Activated CD4-positive, alpha-beta T cell treated with anti-CD3 and anti-CD28 coated beads, Interleukin-2, Interleukin-4, amounts not matched to agents 100 ng/mL and 50 ng/mL, durations not matched to agents 16 hours and 8 hours (primary cell): ENCODE measurements around the gene REEP3.
A peak's percentile ranks its signal among the peaks of the same experiment; 100 is the strongest.
"Not testable (repeated sequence)": the region's sequence is repeated elsewhere in the genome, so short reads cannot be mapped to it uniquely, and the experiment has no call there.

Source experiments
- DNase-seq: peaks from one replicate; pipeline ENCODE4 v3.0.0-alpha.2; 2020; ENCODE audit warnings: low spot score

The REEP3 gene, protein sequence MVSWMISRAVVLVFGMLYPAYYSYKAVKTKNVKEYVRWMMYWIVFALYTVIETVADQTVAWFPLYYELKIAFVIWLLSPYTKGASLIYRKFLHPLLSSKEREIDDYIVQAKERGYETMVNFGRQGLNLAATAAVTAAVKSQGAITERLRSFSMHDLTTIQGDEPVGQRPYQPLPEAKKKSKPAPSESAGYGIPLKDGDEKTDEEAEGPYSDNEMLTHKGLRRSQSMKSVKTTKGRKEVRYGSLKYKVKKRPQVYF

DNA sequence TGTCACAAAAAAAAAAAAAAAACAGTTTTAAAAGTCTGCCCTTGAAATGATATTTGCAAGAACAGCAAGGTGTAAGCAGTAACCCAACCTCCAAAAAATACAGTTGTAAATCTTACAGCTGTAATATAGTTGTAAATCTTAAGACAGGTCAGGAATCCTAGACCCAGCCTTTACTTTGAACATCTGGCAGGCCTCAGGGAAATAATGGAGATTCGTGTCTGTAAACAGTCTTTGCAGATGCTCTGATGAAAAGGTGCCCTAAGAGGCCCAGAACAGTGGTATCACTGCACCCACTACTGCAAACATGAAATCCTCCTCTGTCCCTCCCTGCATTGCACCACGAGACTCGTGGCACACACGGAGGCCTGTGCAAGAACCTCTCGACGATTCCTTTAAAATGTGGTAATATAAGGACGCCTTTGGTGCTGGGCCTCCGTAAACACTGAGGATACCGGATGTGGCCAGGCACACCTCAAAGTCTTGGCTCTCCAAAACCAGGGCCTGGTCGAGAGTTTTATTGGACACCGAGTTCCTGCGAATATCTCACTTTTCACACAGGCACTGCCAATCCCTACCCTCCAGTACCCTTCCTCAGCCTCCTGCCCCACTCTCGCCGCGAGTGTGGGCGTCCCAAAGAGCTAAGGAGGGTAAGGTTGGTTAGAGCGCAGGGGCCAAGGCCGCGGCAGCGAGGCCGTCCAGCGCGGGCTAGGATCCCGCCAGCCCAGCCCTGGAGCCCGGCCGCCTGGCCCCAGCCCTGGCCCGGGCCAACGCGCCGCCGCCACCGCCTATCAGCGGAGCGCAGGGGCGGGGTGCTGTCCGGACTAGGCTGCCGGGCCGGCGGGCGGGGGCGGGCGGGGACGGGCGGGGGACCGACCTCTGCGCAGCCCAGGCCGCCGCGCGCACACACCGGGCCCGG lies at the start of gene REEP3:
TSS of gene REEP3 (plus strand) at position 902 of the 916 bp plus-strand sequence. CDS start 145 bp downstream, outside the sequence.
- peak; percentile 44 for DNase-seq

DNA sequence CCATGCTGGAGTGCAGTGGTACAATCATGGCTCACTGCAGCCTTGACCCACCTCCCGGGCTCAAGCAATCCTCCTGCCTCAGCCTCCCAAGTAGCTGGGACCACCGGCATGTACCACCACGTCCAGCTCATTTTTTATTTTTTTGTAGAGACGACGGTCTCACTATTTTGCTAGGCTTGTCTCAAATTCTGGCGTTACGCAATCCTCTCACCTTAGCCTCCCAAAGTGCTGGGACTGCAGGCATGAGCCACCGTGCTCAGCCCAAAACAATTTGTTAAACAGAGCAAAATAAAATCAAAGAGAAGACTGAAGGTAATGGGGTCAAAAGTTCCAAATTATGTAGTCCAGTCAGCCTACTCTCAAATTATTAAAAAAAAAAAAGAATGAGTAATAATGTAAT lies 46.7 kb upstream of the REEP3 start:
- no peak for DNase-seq

DNA sequence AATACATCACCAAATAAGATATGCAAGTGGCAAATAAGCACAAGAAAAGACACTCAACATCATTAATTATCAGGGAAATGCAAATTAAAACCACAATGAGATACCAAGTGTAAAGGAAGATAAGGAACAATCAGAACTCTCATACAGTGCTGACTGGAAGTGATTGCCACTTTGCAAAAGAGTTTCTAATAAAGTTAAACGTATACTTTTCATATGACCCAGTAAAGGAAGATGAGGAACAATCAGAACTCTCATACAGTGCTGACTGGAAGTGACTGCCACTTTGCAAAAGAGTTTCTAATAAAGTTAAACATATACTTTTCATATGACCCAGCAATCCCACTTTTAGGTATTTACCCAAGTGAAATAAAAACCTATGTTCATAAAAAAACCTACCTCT lies 43.3 kb upstream of the REEP3 start:
- DNase-seq, result no peak

DNA sequence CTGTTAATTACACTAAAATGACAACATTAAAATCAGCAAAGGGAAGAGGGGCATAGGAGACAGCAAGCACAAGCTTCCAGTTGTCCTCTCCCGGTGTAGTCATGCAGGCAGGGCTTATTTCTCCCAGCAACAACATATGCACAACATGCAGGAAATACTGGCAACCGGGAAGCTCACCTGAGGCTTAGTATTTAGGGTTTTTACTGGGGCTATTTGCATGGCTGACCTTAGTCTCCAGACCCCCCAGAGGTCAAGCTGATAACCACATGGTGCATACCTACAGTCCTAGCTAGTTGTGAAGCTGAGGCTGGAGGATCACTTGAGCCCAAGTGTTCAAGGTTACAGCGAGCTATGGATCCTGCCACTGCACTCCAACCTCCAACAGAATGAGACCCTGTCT lies 42.6 kb upstream of the REEP3 start:
- no peak for DNase-seq

DNA sequence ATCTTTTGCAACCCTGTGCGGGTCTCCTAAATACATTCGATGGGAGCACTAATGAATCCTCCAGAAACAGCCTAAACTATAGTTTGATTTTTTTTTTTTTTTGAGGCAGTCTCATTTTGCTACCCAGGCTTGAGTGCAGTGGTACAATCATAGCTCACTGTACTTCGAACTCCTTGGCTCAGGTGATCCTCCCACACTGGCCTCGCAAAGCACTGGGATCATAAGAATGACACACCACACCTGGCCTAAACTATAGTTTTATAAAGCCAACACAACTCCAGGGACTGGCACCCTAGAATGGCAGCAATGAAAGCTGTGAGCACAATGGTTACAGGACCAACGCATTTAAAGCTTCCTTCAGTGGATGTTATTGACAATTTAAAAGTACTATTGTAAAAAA lies 41.0 kb upstream of the REEP3 start:
- no peak for DNase-seq

DNA sequence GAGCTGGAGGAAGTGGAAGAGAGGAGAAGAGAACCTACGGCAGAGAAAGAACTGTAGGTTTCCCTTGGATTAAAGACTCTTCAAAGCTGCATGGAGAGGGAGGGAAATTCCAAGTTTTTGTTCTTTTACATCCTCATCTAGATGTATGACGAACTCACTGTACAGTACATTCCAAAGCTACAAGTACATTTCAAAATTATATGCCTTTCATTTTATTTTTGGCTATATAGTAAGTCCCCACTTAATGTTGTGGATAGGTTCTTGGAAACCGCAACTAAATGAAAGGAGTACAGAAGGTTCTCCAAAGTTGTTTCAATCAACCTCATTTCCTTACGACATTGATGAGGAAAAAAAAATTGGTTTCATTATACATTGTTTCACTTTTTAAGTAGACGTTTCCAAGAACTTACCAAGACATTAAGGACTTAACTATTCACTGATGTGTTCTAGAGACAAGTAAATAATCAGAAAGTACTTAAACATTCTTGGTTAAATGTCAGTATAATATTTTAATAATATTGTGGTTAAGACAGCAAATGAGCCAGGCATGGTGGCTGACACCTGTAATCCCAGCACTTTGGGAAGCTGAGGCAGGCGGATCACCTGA lies 39.3 kb upstream of the REEP3 start:
- DNase-seq, result no peak

DNA sequence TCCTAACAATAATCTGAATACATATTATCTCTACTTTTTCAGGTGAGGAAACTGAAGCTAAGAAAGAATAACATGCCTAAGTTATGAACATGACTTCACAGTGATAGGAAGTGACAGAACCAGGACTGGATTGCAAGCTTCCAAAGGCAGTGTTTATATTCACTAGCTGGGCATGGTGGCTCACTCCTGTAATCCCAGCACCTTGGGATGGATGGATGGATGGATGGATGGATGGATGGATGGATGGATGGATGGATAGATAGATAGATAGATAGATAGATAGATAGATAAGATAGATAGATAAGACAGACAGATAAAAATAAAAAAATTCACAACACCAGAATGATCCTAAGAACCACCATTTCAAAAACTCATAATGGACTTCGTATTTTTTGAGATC lies 37.2 kb upstream of the REEP3 start:
- no peak for DNase-seq

DNA sequence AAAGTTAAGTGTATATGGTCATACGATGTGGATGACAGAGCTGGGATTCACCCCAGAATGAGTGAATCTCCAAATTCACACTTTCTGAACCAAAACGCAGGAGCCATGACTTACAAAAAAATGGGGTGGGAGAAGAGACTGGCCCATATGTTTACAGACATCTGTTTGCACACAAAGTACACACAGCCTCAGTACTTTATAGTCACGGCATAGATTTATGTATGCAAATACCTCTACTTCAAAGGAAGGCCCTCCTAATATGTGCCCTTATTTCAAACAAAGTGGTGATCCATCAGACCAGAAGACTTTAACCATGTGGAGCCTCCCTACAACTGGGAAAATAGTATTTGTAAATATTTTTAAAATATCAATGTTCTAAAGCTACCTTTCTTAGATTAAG lies 33.2 kb upstream of the REEP3 start:
- DNase-seq, result no peak

DNA sequence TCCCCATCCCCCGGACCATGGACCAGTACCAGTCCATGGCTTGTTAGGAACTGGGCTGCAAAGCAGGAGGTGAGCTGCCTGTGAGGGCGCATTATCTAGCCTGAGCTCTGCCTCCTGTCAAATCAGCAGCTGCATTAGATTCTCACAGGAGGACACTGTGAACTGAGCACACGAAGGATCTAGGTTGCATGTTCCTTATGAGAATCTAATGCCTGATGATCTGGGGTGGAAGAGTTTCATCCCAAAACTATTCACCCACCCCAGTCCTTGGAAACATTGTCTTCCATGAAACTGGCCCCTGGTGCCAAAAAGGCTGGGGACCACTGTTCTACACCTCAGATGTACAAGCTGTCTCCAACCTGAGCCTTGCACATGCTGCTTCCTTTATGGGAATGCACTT lies 31.4 kb upstream of the REEP3 start:
- no peak for DNase-seq

DNA sequence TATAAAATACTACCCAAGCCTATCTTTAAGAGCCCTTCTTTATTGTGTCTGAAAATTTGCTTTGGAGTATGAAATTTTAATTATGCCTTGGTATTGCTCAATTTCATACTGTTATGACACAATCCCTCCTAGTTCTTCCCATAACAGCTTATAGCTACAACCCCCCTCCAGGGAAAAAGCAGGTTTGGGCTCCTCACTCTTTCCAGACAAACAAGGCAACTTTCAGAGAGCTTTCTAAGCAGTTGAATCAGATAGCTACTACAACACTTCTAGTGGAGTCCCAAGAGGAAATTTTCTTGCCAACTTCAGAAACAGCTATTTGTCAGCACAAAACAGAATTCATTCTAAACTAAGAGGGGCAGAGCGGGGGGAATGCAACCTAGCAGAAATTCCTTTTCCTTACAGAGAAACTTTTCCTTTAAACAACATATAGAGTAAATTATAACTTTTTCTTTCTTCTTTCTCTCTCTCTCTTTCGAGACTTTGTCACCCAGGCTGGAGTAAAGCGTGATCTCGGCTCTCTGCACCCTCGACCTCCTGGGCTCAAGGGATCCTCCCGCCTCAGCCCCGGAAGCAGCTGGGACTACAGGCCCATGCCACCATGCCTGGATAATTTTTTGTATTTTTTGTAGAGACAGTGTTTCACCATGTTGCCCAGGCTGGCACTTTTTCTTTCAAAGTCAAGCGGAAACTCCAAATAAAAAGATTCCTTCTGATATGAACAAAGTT lies 29.4 kb upstream of the REEP3 start:
- DNase-seq, result no peak

DNA sequence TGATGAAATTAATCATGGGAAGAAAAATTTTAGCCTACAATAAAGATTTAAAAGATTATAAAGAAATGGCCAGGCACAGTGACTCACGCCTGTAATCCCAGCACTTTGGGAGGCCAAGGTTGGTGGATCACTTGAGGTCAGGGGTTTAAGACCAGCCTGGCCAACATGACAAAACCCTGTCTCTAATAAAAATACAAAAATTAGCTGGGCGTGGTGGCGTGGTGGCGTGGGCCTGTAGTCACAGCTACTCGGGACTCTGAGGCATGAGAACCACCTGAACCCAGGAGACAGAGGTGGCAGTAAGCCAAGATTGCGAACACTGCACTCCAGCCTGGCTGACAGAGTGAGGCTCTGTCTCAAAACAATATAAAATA lies 28.9 kb upstream of the REEP3 start:
- DNase-seq, result not testable (repeated sequence)

DNA sequence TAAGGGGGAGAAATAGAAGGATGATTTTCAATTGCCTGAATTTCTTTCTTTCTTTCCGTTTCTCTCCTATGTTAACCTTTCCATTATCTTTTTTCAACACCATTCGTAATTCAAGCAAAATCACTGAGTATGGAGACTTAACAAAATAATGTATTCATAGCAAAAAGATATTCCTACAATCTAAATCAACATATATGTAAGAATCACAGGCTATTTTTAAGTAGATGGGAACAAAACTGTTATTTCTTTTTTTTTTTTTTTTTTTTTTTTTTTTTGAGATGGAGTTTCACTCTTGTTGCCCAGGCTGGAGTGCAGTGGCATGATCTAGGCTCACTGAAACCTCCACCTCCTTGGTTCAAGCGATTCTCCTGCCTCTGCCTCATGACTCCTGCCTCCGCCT lies 28.2 kb upstream of the REEP3 start:
- no peak for DNase-seq

DNA sequence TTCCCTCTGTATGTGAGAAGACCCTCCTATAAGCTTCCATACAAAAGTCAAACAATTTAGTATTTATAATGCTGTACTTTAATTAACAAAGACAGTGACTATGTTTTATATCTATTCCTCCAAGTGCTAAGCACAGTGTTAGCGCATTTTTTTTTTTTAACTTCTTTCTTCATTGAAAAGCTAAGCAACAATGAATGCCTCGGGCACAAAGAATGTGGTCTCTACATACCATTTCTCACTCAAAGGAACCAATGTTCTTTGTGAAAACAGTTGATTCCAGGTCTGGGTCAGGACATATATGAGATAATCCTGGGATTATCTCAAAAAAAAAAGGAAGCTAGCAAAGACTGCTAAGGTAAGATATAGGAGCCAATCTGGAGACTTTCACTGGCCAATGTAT lies 26.2 kb upstream of the REEP3 start:
- no peak for DNase-seq

DNA sequence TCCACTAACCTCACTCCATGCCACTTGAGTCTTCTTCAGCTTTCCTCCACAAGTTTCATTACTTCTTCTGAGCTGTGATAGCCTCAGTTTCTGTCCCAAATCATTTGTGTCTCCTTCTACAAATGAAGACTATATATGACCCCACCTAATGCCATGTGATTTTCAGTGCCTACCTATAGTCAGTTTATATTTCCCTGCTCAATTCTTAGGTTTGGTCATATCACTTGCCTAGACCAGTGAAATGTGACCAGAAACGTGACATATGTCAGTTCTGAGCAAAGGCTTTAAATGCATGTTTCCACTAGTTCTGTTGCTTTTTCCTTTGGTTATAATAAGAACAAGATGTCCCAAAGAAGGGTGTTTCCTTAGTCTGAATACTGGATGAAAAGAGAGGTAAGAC lies 24.6 kb upstream of the REEP3 start:
- DNase-seq, result no peak

DNA sequence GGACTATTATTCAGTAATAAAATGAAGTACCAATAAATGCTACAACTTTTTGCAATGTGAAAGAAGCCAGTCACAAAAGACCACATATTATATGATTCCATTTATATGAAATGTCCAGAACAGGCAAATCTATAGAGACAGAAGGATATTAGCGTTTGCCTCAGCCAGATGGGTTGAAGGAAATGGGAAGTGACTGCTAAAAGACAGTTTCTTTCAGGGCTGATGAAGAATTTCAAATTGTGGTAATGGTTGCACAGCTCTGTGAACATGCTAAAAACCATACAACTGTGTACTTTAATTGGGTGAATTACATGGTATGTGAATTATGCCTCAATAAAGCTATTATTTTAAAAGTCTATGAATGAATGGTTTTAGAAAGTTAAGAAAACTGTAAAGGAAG lies 23.9 kb upstream of the REEP3 start:
- no peak for DNase-seq

DNA sequence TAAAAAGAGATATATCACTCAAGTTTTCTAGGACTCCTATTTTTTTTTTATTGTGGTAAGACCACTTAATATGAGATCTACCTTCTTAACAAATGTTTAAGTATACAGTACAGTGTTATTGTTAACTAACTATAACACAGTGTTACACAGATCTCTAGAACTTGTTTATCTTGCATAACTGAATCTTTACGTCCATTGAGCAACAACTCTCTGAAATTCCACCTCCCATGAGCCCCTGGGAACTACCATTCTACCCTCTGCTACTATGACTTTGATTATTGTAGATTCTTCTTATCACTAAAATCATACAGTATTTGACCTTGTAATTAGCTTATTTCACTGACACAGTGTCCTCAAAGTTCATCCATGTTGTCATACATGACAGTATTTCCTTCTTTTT lies 22.5 kb upstream of the REEP3 start:
- DNase-seq, result no peak

DNA sequence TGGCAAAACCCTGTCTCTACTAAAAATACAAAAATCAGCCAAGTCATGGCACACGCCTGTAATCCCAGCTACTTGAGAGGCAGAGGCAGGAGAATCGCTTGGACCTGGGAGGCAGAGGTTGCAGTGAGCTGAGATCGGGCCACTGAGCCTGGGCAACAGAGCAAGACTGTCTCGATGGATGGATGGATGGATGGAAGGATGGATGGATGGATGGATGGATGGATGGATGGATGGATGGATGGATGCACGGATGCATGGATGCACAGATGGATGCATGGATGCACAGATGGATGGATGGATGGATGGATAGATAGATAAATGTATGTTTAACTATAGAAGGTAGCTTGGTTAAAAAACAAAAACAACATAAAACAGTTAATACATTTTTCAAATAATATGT lies 20.6 kb upstream of the REEP3 start:
- DNase-seq, result not testable (repeated sequence)

DNA sequence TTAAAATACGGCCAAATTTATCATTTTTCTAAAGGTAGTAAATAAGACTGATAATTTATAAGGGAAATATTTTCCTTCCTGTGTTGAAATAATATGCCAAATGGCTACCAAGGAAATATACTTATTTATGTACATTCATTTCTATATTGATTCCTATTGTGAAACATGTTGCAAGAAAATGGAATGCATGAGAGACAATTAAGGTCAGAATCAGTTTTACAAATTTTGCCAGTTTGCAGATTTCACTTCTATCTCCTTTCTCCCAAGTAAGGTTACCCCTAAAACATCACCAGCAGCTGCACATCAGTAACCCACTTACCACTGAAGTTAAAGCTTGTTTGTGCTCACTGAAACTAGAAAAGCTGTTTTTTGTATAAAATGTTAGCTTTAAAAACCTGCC lies 19.2 kb upstream of the REEP3 start:
- DNase-seq, result no peak

DNA sequence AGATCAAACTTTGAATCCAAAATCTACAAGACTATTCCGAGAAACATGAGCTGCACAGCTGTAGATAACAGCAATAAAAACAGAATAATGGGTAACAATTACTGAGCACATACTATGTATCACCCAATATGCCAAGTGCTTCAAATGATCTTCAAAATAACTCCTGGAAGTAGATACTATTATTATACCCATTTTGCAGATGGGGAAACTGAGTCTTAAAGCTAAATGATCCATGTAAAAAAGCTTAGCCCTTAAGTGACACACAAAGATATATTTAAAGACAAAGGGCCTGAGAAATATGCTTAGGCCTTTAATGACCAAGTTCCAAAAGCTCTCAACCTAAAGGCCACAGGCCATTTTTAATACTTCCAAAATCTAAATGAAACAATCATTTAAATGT lies 18.4 kb upstream of the REEP3 start:
- no peak for DNase-seq

DNA sequence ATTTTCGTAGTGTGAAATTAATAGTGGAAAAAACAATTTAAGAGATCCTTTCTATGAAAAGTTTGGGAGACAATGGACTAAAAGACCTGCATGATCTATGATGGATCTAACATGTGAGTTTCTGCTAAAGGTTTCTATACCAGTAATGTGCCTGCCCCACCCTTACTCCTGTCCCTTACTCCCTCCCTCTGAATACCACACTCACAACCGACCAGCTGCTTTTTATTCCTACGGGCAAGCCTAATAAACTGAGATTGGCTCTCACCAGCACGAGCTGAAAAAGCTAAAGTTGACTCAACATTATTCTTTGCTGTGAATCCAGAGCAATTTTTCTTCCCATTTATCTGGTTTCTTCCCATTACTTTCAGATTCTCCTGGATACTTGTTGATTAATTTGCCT lies 17.8 kb upstream of the REEP3 start:
- DNase-seq, result no peak

DNA sequence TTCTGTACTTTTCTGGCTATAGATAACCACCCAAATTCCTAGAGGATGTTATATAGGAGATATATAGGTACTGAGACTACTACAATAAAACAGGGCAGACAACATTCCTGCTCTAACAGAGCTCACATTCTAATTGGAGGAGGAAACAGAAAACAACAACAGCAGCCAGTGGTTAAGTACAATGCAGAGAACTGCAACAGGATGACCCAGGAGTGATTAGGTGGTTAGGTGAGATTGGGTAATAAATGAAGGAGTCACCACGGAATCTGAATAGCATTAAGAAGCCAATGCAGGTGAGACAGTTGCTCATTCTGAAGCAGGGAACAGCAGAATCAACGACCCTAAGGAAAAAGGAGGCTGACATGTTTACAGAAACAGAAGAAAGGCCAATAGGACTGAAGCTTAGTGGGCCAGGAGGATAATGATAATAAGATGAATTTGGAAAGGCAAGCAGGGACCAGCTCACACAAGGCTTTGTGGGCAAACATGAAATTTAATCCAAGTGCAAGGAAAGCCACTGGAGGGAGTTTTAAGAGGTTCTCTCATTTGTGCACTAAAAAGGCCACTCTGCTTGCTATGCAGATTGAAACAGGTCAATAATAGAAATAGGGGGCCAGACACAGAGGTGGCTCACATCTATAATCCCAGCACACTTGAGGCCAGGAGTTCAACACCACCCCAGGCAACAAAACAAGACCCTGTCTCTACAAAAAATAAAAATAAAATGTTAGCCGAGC lies 16.9 kb upstream of the REEP3 start:
- no peak for DNase-seq

DNA sequence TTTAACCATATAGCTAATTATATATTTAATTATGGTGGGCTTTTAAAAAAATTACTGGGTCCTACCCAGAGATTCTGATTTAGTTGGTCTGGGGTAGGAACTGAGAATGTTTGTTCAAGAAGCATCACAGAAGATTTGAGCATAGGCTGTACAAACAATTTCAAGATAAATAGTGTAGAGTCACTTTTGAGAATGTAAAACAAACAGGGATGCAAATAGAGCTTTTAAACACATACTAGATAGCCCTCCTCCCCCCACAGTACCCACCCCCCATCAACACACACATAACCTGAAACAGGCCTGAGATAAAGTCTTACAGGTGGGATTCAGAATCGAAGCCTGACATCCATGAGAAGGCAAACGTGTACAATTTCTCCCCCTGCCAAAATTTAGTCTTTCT lies 15.6 kb upstream of the REEP3 start:
- DNase-seq, result no peak
